Adipocyte (in vitro differentiated cells): ENCODE measurements around the gene CDK5RAP2.
"Not testable (repeated sequence)": the region's sequence is repeated elsewhere in the genome, so short reads cannot be mapped to it uniquely, and the experiment has no call there.

Experiments
- DNase-seq: peaks from one replicate; pipeline ENCODE4 v3.0.0-alpha.2; 2015; ENCODE audit warnings: low read depth
- H3K27me3 ChIP-seq: replicated peaks from 2 replicates; pipeline ENCODE4 v1.7.0; 2013; ENCODE audit warnings: mild to moderate bottlenecking, low read length, moderate library complexity; ENCODE audit not compliant: control insufficient read depth, insufficient read depth
- H3K36me3 ChIP-seq: 2 replicates; pipeline ENCODE4 v1.7.0; 2013; ENCODE audit warnings: low read length, mild to moderate bottlenecking, moderate library complexity; ENCODE audit not compliant: control insufficient read depth, insufficient read depth, severe bottlenecking
- H3K4me1 ChIP-seq: 2 replicates; pipeline ENCODE4 v1.7.0; 2013; ENCODE audit warnings: mild to moderate bottlenecking, low read length, moderate library complexity; ENCODE audit not compliant: control insufficient read depth, insufficient read depth
- H3K4me3 ChIP-seq: 2 replicates; pipeline ENCODE4 v1.7.0; 2013; ENCODE audit warnings: mild to moderate bottlenecking, low read length, moderate library complexity
- H3K9ac ChIP-seq: 2 replicates; pipeline ENCODE4 v1.7.0; 2013; ENCODE audit warnings: mild to moderate bottlenecking, low read length, moderate library complexity
- H3K9me3 ChIP-seq: 2 replicates; pipeline ENCODE4 v1.7.0; 2013; ENCODE audit warnings: mild to moderate bottlenecking, low read length, moderate library complexity; ENCODE audit not compliant: control insufficient read depth

Gene CDK5RAP2

GRCh38 chr9:120541921-120542320 is 38.0 kb downstream of the CDK5RAP2 start:
- no peak overlapping the region for H3K4me3 ChIP-seq
- H3K4me1 ChIP-seq: peaks cover 7% of the 10 kb centered on the region
- no peak for DNase-seq
- H3K9ac ChIP-seq: no peak overlapping the region
- no peaks in the 10 kb centered on the region for H3K27me3 ChIP-seq
- H3K36me3 ChIP-seq: peaks cover 28% of the 10 kb centered on the region
- no peaks in the 10 kb centered on the region for H3K9me3 ChIP-seq

- H3K36me3 ChIP-seq: peaks cover 12% of the 10 kb centered on the region
- H3K4me1 ChIP-seq: peaks cover 7% of the 10 kb centered on the region
- no peak overlapping the region for H3K9ac ChIP-seq
- no peaks in the 10 kb centered on the region for H3K9me3 ChIP-seq
- H3K27me3 ChIP-seq: no peaks in the 10 kb centered on the region
- DNase-seq: no peak
- no peak overlapping the region for H3K4me3 ChIP-seq
Observed at GRCh38 chr9:120539951-120540350, 40.0 kb downstream of the CDK5RAP2 start.

GRCh38 chr9:120538339-120538738 is 41.6 kb downstream of the CDK5RAP2 start:
- Histone ChIP-seq H3K9me3 (no peaks in the 10 kb centered on the region), H3K36me3 (peaks cover 11% of the 10 kb centered on the region), H3K4me1 (no peaks in the 10 kb centered on the region), H3K4me3 (no peak overlapping the region), H3K9ac (no peak overlapping the region), H3K27me3 (no peaks in the 10 kb centered on the region)
- DNase-seq: peak; percentile 15

GRCh38 chr9:120536949-120537640 is 42.9 kb downstream of the CDK5RAP2 start:
- peaks cover 11% of the 10 kb centered on the region for H3K36me3 ChIP-seq
- H3K9ac ChIP-seq: no peak overlapping the region
- no peaks in the 10 kb centered on the region for H3K27me3 ChIP-seq
- H3K4me3 ChIP-seq: no peak overlapping the region
- H3K9me3 ChIP-seq: no peaks in the 10 kb centered on the region
- no peak for DNase-seq
- peaks cover 12% of the 10 kb centered on the region for H3K4me1 ChIP-seq

GRCh38 chr9:120536094-120536493 is 43.9 kb downstream of the CDK5RAP2 start:
- H3K4me1 ChIP-seq: peaks cover 17% of the 10 kb centered on the region
- no peaks in the 10 kb centered on the region for H3K27me3 ChIP-seq
- H3K9ac ChIP-seq: no peak overlapping the region
- no peaks in the 10 kb centered on the region for H3K9me3 ChIP-seq
- DNase-seq: no peak
- H3K36me3 ChIP-seq: peaks cover 11% of the 10 kb centered on the region
- H3K4me3 ChIP-seq: no peak overlapping the region

GRCh38 chr9:120534266-120534665 is 45.7 kb downstream of the CDK5RAP2 start:
- no peak for DNase-seq
- Histone ChIP-seq H3K36me3 (peaks cover 8% of the 10 kb centered on the region), H3K4me3 (no peak overlapping the region), H3K4me1 (peaks cover 17% of the 10 kb centered on the region), H3K27me3 (no peaks in the 10 kb centered on the region), H3K9ac (no peak overlapping the region), H3K9me3 (no peaks in the 10 kb centered on the region)

GRCh38 chr9:120532891-120533290 is 47.1 kb downstream of the CDK5RAP2 start:
- Histone ChIP-seq H3K4me1 (peaks cover 17% of the 10 kb centered on the region), H3K36me3 (peaks cover 22% of the 10 kb centered on the region), H3K27me3 (no peaks in the 10 kb centered on the region), H3K4me3 (peak overlapping the region; percentile 25), H3K9ac (no peak overlapping the region), H3K9me3 (no peaks in the 10 kb centered on the region)
- DNase-seq: no peak

DNA sequence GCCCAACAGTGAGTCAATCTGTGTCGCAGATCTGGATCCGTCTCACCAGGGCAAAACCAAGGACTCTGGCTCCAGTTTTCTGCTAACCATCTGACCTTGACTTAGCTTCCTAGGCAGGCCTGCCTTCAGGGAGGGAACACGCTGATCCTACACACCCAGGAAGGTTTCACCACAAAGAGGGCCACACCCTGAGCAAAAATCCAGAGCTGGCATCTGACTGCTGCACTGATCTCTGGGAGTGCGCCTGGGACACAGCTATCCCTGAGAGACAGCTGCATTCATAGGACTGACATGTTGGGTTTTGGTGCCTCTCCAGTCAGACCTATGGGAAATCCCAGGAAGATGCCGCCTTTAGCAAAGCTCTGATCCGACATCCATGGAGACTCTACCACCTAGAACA is 47.5 kb downstream of the CDK5RAP2 start:
- Histone ChIP-seq H3K36me3 (peaks cover 26% of the 10 kb centered on the region), H3K4me3 (peak overlapping the region; percentile 25), H3K27me3 (no peaks in the 10 kb centered on the region), H3K9me3 (no peaks in the 10 kb centered on the region), H3K9ac (peak overlapping the region; percentile 60), H3K4me1 (peaks cover 17% of the 10 kb centered on the region)
- DNase-seq: peak; percentile 80

DNA sequence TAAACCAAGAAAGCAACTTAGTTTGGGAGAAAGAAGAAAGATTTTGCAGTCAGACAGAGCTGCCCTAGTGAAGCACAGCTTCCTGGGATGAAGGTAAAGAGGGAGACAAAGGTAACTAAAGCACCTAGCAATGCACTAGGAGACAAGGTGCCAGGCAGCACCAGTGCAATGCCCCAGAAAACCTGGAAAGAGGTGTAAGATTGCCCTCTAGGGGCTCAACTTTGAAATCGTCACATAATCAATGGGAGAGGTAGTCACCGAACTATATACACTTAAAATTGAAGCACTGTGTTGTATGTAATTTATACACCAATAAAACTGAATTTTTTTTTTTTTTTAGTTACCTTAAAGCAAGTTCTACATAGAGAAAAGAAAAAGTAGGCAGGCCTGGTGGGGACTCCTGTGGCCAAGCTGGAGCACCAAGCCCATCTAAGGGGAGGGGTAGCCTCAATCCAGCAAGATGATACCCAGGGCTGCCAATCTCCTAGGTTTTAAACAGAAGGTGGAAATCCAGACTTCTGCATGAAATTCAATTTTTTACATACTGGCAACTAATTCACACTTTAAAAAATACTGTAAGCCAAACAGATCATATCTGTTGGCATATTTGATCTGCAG is 48.2 kb downstream of the CDK5RAP2 start:
- Histone ChIP-seq H3K9me3 (no peaks in the 10 kb centered on the region), H3K9ac (peak overlapping the region; percentile 60), H3K36me3 (peaks cover 33% of the 10 kb centered on the region), H3K4me1 (peaks cover 17% of the 10 kb centered on the region), H3K27me3 (no peaks in the 10 kb centered on the region), H3K4me3 (peak overlapping the region; percentile 12)
- DNase-seq: peak; percentile 66

GRCh38 chr9:120530220-120530832 is 49.6 kb downstream of the CDK5RAP2 start:
- H3K27me3 ChIP-seq, H3K9ac ChIP-seq, H3K4me3 ChIP-seq, H3K9me3 ChIP-seq, DNase-seq: not testable (repeated sequence)
- peaks cover 48% of the 10 kb centered on the region for H3K36me3 ChIP-seq
- peaks cover 17% of the 10 kb centered on the region for H3K4me1 ChIP-seq

DNA sequence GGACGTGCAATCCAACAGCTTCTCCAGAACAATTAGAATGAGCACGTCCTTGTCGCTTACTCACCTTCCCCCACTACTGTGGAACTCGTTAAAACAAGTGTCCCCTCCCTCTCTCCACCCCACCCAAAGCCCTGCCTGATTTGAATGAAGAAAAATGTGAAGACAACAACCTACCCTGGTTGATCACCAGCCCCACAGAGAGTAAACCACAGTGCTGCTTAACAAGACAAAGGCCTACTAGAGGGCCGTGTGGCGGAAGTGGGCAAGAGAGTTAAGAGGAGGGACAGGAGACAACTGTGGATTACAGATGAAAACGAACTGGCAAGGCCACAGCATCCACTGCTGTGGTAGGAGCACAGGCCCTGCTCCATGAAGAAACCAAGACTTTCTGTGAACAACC is 51.1 kb downstream of the CDK5RAP2 start:
- Histone ChIP-seq H3K36me3 (peaks cover 54% of the 10 kb centered on the region), H3K4me3 (no peak overlapping the region), H3K9me3 (no peaks in the 10 kb centered on the region), H3K4me1 (peaks cover 17% of the 10 kb centered on the region), H3K27me3 (no peaks in the 10 kb centered on the region), H3K9ac (no peak overlapping the region)
- no peak for DNase-seq
